Fibroblast of lung (primary cell): ENCODE measurements around the gene INHA.

ENCODE experiments used
- EZH2 ChIP-seq: IDR thresholded peaks from 2 replicates; pipeline ENCODE4 v1.5.1; 2012; ENCODE audit warnings: low read length, control low read depth, mild to moderate bottlenecking; ENCODE audit errors: missing control alignments
- TF ChIP-seq, protein P1 (sequence below), 2 donors: IDR thresholded peaks in 1 of 2; conservative IDR thresholded peaks in 1 of 2; 1 replicate in 1 of 2; 2 replicates in 1 of 2; pipeline ENCODE4 v1.5.1; 2011 to 2012; ENCODE audit warnings: low read length in 2 of 2, control low read depth in 1 of 2, inconsistent platforms in 1 of 2, low read depth in 1 of 2, mild to moderate bottlenecking in 1 of 2

DNA sequence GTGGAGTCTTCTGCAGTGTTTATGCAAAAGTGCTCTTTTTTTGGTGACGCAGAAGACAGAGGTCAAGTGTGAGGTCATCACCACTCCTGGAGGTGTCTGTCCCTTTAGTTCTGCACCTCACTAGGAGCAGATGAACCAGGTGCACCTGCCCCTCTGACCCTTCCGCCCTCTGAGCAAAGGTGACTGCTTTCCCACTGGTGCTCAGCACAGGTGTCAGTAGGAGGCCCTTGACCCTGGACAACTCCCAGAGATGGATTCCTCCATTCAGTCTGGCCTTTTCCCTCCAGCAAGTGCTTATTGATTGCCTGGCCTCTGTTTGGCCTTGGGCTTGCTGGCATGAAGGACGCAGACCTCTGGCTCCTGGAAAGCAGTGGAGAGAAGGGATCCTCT lies 46.6 kb downstream of the INHA start:
- TF ChIP-seq EZH2: no peak
- TF ChIP-seq, protein P1, sequence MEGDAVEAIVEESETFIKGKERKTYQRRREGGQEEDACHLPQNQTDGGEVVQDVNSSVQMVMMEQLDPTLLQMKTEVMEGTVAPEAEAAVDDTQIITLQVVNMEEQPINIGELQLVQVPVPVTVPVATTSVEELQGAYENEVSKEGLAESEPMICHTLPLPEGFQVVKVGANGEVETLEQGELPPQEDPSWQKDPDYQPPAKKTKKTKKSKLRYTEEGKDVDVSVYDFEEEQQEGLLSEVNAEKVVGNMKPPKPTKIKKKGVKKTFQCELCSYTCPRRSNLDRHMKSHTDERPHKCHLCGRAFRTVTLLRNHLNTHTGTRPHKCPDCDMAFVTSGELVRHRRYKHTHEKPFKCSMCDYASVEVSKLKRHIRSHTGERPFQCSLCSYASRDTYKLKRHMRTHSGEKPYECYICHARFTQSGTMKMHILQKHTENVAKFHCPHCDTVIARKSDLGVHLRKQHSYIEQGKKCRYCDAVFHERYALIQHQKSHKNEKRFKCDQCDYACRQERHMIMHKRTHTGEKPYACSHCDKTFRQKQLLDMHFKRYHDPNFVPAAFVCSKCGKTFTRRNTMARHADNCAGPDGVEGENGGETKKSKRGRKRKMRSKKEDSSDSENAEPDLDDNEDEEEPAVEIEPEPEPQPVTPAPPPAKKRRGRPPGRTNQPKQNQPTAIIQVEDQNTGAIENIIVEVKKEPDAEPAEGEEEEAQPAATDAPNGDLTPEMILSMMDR (conservative IDR thresholded peaks at IDR 0.05 in 1 of 2, IDR thresholded peaks at IDR 0.05 in 1 of 2; ENCODE audit: low read depth in 1 of 2, low read length in 2 of 2): no peak
